PC-9 (cell line): Measurements from ENCODE around the gene DCD. TPM values are rescaled to one million over a fixed set of nuclear protein-coding genes. Genes with fewer than 3 reads are reported as not detected.

Experiments
- BruUV-seq: library from RNA; stranded (reverse); fragments of 400-500 nt; replicated peaks from 2 replicates; lab custom pipeline; 2021; lab: Mats Ljungman, UMichigan
- CTCF ChIA-PET: fragments of 300-600 bp; sonication (Branson Sonifier 250); formaldehyde crosslinking; loops from one replicate; lab custom pipeline; 2022; ENCODE audit warnings: antibody characterized with exemption; lab: Charles Lee
- POLR2A ChIA-PET: fragments of 300-600 bp; sonication (Branson Sonifier 250); formaldehyde crosslinking; loops from one replicate; lab custom pipeline; 2022; ENCODE audit warnings: antibody characterized with exemption; ENCODE audit not compliant: unreplicated experiment; lab: Charles Lee
- DNase-seq, 2 experiments: peaks; one replicate each; pipeline versions ENCODE4 v3.0.0 to v3.0.0-alpha.2; 2015 to 2022; ENCODE audit warnings: mixed read lengths in 1 of 2
- H2AFZ ChIP-seq: fragments of 200-600 bp; sonication (generic); 2 replicates; pipeline ENCODE4 v1.8.1; 2017; ENCODE audit warnings: antibody characterized with exemption
- H3F3A ChIP-seq: fragments of 200-600 bp; sonication (generic); 2 replicates; pipeline ENCODE4 v1.8.1; 2017; ENCODE audit warnings: antibody characterized with exemption, mild to moderate bottlenecking, low read depth; ENCODE audit not compliant: insufficient read depth
- H3K27ac ChIP-seq: fragments of 200-600 bp; sonication (generic); 2 replicates; pipeline ENCODE4 v1.6.1; 2016; ENCODE audit warnings: mixed run types
- H3K27me3 ChIP-seq: fragments of 200-600 bp; sonication (generic); 2 replicates; pipeline ENCODE4 v1.6.1; 2016; ENCODE audit warnings: low read depth, mixed run types; ENCODE audit not compliant: insufficient read depth
- H3K36me3 ChIP-seq: fragments of 200-600 bp; sonication (generic); 2 replicates; pipeline ENCODE4 v1.6.1; 2016; ENCODE audit warnings: low read depth, mixed run types
- H3K4me1 ChIP-seq: fragments of 200-600 bp; sonication (generic); replicated peaks from 2 replicates; pipeline ENCODE4 v1.6.1; 2016; ENCODE audit warnings: mixed run types; ENCODE audit not compliant: insufficient read depth
- H3K4me2 ChIP-seq: fragments of 200-600 bp; sonication (generic); 2 replicates; pipeline ENCODE4 v1.6.1; 2017; ENCODE audit warnings: mixed run types
- H3K4me3 ChIP-seq: fragments of 200-600 bp; sonication (generic); 2 replicates; pipeline ENCODE4 v1.6.1; 2016; ENCODE audit warnings: mixed run types
- H3K79me2 ChIP-seq: fragments of 200-600 bp; sonication (generic); 2 replicates; pipeline ENCODE4 v1.6.1; 2017; ENCODE audit warnings: low read depth, mixed run types
- H3K9me2 ChIP-seq: fragments of 200-600 bp; sonication (generic); 2 replicates; pipeline ENCODE4 v1.8.1; 2017; ENCODE audit warnings: mild to moderate bottlenecking; ENCODE audit not compliant: insufficient read depth
- H3K9me3 ChIP-seq: fragments of 200-600 bp; sonication (generic); 2 replicates; pipeline ENCODE4 v1.8.1; 2016; ENCODE audit warnings: low read depth; ENCODE audit not compliant: insufficient read depth
- H4K20me1 ChIP-seq: fragments of 200-600 bp; sonication (generic); 2 replicates; pipeline ENCODE4 v1.8.1; 2017; ENCODE audit not compliant: insufficient read depth
- EZH2 ChIP-seq: fragments of 200-600 bp; sonication (generic); IDR thresholded peaks from 2 replicates; pipeline ENCODE4 v1.8.0; 2017; ENCODE audit warnings: antibody characterized with exemption, low read depth
- intact Hi-C: fragments of 100-400 bp; cut with micrococcal nuclease; formaldehyde crosslinking; loops from one replicate; pipeline ENCODE4 v1.10.0; 2022; ENCODE audit not compliant: unreplicated experiment
- total RNA-seq: library from RNA; stranded (reverse); gene quantifications from 2 replicates; pipeline ENCODE4 v1.2.3, GENCODE V29; 2021
- TF ChIP-seq, protein P1 (sequence below): fragments of 200-600 bp; sonication (generic); conservative IDR thresholded peaks from 2 replicates; pipeline ENCODE4 v1.6.1; 2017; ENCODE audit warnings: mixed run types, antibody characterized with exemption, mild to moderate bottlenecking, moderate library complexity

DCD gene
- total RNA-seq, 1 experiment from 2014 or later: not detected

GRCh38 chr12:54628186-54628846 is 19.8 kb downstream of the DCD start:
- CTCF ChIA-PET: no interaction called here

GRCh38 chr12:54627304-54627703 is 20.9 kb downstream of the DCD start:
- H3F3A ChIP-seq: no peaks in the 10 kb centered on the region
- TF ChIP-seq, protein P1, sequence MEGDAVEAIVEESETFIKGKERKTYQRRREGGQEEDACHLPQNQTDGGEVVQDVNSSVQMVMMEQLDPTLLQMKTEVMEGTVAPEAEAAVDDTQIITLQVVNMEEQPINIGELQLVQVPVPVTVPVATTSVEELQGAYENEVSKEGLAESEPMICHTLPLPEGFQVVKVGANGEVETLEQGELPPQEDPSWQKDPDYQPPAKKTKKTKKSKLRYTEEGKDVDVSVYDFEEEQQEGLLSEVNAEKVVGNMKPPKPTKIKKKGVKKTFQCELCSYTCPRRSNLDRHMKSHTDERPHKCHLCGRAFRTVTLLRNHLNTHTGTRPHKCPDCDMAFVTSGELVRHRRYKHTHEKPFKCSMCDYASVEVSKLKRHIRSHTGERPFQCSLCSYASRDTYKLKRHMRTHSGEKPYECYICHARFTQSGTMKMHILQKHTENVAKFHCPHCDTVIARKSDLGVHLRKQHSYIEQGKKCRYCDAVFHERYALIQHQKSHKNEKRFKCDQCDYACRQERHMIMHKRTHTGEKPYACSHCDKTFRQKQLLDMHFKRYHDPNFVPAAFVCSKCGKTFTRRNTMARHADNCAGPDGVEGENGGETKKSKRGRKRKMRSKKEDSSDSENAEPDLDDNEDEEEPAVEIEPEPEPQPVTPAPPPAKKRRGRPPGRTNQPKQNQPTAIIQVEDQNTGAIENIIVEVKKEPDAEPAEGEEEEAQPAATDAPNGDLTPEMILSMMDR: no peak
- no peak for TF ChIP-seq EZH2
- no peaks in the 10 kb centered on the region for H3K36me3 ChIP-seq
- DNase-seq: no peak
- no peak overlapping the region for H2AFZ ChIP-seq
- POLR2A ChIA-PET: no interaction called here
- H3K79me2 ChIP-seq: no peaks in the 10 kb centered on the region
- CTCF ChIA-PET: no interaction called here
- BruUV-seq: no TSS peak
- H3K27ac ChIP-seq: no peak overlapping the region
- intact Hi-C loops: no loop called here
- H3K27me3 ChIP-seq: peaks cover 12% of the 10 kb centered on the region; the same call in 1 of the 2 replicates
- no peak overlapping the region for H3K4me3 ChIP-seq
- H3K4me2 ChIP-seq: no peak overlapping the region
- no peaks in the 10 kb centered on the region for H3K9me2 ChIP-seq
- no peaks in the 10 kb centered on the region for H3K4me1 ChIP-seq
- no peaks in the 10 kb centered on the region for H4K20me1 ChIP-seq
- no peaks in the 10 kb centered on the region for H3K9me3 ChIP-seq

More at GRCh38 chr12:54628186-54628846, 19.8 kb downstream of the DCD start:
- H3K9me2 ChIP-seq: no peaks in the 10 kb centered on the region
- H3K27me3 ChIP-seq: peaks cover 22% of the 10 kb centered on the region
- H3K4me2 ChIP-seq: no peak overlapping the region
- TF ChIP-seq, protein P1: no peak
- no peak for TF ChIP-seq EZH2
- H3F3A ChIP-seq: no peaks in the 10 kb centered on the region
- no TSS peak for BruUV-seq
- H2AFZ ChIP-seq: no peak overlapping the region
- H3K4me3 ChIP-seq: no peak overlapping the region
- H3K27ac ChIP-seq: no peak overlapping the region
- H4K20me1 ChIP-seq: no peaks in the 10 kb centered on the region
- no peaks in the 10 kb centered on the region for H3K4me1 ChIP-seq
- no peaks in the 10 kb centered on the region for H3K9me3 ChIP-seq
- no peaks in the 10 kb centered on the region for H3K79me2 ChIP-seq
- no peak for DNase-seq
- intact Hi-C loops: no loop called here
- POLR2A ChIA-PET: no interaction called here
- no peaks in the 10 kb centered on the region for H3K36me3 ChIP-seq

GRCh38 chr12:54625598-54625997 is 22.6 kb downstream of the DCD start:
- Histone ChIP-seq H3K4me3 (no peak overlapping the region), H3K36me3 (no peaks in the 10 kb centered on the region), H3K4me1 (no peaks in the 10 kb centered on the region), H4K20me1 (no peaks in the 10 kb centered on the region), H3F3A (no peaks in the 10 kb centered on the region), H2AFZ (no peak overlapping the region), H3K27me3 (0 out of 2 replicates have a peak, but pooled peaks cover 5% of the 10 kb centered on the region), H3K9me2 (no peaks in the 10 kb centered on the region), H3K79me2 (no peaks in the 10 kb centered on the region), H3K27ac (no peak overlapping the region), H3K4me2 (no peak overlapping the region), H3K9me3 (no peaks in the 10 kb centered on the region)
- no TSS peak for BruUV-seq
- ChIA-PET POLR2A (no interaction called here), CTCF (no interaction called here)
- intact Hi-C loops: no loop called here
- TF ChIP-seq EZH2: no peak
- TF ChIP-seq, protein P1: no peak
- DNase-seq: no peak
